Gastroesophageal sphincter (tissue), 4 donors: Measurements from ENCODE around the gene NOP53. TPM values are rescaled to one million over a fixed set of nuclear protein-coding genes. Genes with fewer than 3 reads are reported as not detected.
"Not testable (repeated sequence)": the region's sequence is repeated elsewhere in the genome, so short reads cannot be mapped to it uniquely, and the experiment has no call there.

Source experiments
- ATAC-seq: fragments of 150-250 bp; one replicate; pipeline ENCODE4 v1.9.1; 2016; ENCODE audit warnings: mild to moderate bottlenecking, moderate library complexity
- H3K27ac ChIP-seq, 4 donors: fragments of 200-600 bp; sonication (generic) in 3 of 4; 1 replicate in 3 of 4; 2 replicates in 1 of 4; pipeline ENCODE4 v1.5.1; 2016 to 2019
- H3K27me3 ChIP-seq: fragments of 200-600 bp; sonication (generic); one replicate; pipeline ENCODE4 v1.5.1; 2019
- H3K36me3 ChIP-seq, 2 donors: fragments of 200-600 bp; sonication (generic); one replicate each; pipeline ENCODE4 v1.5.1; 2019; ENCODE audit warnings: control low read depth in 1 of 2
- H3K4me1 ChIP-seq, 3 donors: fragments of 200-600 bp; sonication (generic); 1 replicate in 2 of 3; 2 replicates in 1 of 3; pipeline ENCODE4 v1.5.1; 2016 to 2019; ENCODE audit warnings: control low read depth in 2 of 3
- H3K4me3 ChIP-seq, 2 donors: fragments of 200-600 bp; sonication (generic); one replicate each; pipeline ENCODE4 v1.5.1; 2019; ENCODE audit warnings: mild to moderate bottlenecking in 1 of 2, moderate library complexity in 1 of 2
- H3K9me3 ChIP-seq, 3 donors: fragments of 200-600 bp; sonication (generic); one replicate each; pipeline ENCODE4 v1.5.1; 2017 to 2019; ENCODE audit warnings: control low read depth in 2 of 3
- CTCF ChIP-seq, 4 experiments: fragments of 200-600 bp in 2 of 4; fragments of 450-650 bp in 2 of 4; sonication (generic) in 1 of 4; IDR thresholded peaks; one replicate each; pipeline ENCODE4 v1.5.1; 2017 to 2019; ENCODE audit warnings: antibody characterized with exemption in 4 of 4, mild to moderate bottlenecking in 2 of 4, moderate library complexity in 2 of 4
- EP300 ChIP-seq: sonication (generic); formaldehyde crosslinking; IDR thresholded peaks from one replicate; pipeline ENCODE4 v1.6.1; 2017; ENCODE audit warnings: antibody characterized with exemption, mild to moderate bottlenecking
- POLR2A ChIP-seq, 2 donors: fragments of 450-650 bp; IDR thresholded peaks; one replicate each; pipeline ENCODE4 v1.6.1; 2017; ENCODE audit warnings: antibody characterized with exemption in 2 of 2, mild to moderate bottlenecking in 2 of 2, moderate library complexity in 1 of 2
- POLR2AphosphoS5 ChIP-seq: sonication (generic); formaldehyde crosslinking; IDR thresholded peaks from one replicate; pipeline ENCODE4 v1.6.1; 2017; ENCODE audit warnings: antibody characterized with exemption
- WGBS, 2 donors: methylation state at CpG; one replicate each; pipeline ENCODE4 v1.1.5; 2018; ENCODE audit warnings: low coverage in 1 of 2; 5-methylcytosine and 5-hydroxymethylcytosine counted together
- total RNA-seq, 4 donors: library from RNA; depleted of rRNA; stranded (reverse); fragments of >200 nt; gene quantifications; one replicate each; pipeline ENCODE4 v1.1.0, GENCODE V29; 2016

Gene NOP53
- total RNA-seq, 4 donors from 2014 or later: 332 to 592 (median 362) TPM

- TF ChIP-seq POLR2AphosphoS5: peak; percentile 96
- TF ChIP-seq CTCF (IDR thresholded peaks at IDR 0.05): peak in 3 of 4 experiments; percentile 98 to 99 (median 99)
- no peak for TF ChIP-seq EP300
- peak; percentile 90 to 91 for TF ChIP-seq POLR2A (IDR thresholded peaks at IDR 0.05)
- ATAC-seq: peak; percentile 95
Measured at GRCh38 chr19:47713046-47714021, 32.0 kb upstream of the NOP53 start, which contains the start of gene EHD2. Gene EHD2 (plus strand): TSS chr19:47713422. CDS start chr19:47716613, 3,191 bp downstream.

DNA sequence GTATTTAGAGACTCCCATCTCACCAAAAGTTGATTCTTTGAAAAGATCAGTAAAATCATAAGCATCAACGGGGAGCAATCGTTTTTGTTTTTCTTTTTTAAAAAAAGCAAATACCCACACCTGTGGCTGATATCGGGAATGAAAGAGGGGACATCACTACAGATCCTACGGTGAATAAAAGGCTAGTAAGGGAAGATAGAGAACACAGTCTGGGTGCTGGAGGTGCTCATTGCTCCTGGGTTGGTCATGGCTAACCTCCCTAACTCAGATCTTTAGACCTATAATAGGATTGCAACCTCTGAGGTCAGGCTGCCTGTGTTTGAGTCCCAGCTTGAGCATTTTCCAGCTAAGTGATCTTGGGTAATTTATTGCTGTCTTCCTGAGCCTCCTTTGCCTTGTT lies 31.0 kb upstream of the NOP53 start:
- peak overlapping the region; percentile 71 to 97 (median 96) for H3K27ac ChIP-seq
- peaks cover 0 to 3% (median 0%) of the 10 kb centered on the region in 3 donors for H3K9me3 ChIP-seq
- TF ChIP-seq POLR2A (IDR thresholded peaks at IDR 0.05) (no peak), POLR2AphosphoS5 (no peak), EP300 (no peak), CTCF (IDR thresholded peaks at IDR 0.05) (no peak)
- H3K27me3 ChIP-seq: no peaks in the 10 kb centered on the region
- WGBS, 2 donors: 62 to 76% methylated on average over 4 of the region's 4 CpGs
- peaks cover 6 to 60% (median 39%) of the 10 kb centered on the region in 3 donors for H3K4me1 ChIP-seq
- H3K36me3 ChIP-seq: peaks cover 0 to 25% of the 10 kb centered on the region in 2 donors
- H3K4me3 ChIP-seq: peak overlapping the region; percentile 67 to 75
- no peak for ATAC-seq

More at GRCh38 chr19:47713046-47714021, 32.0 kb upstream of the NOP53 start, which contains the start of gene EHD2:
- WGBS, 2 donors: 5 to 12% methylated on average over 10 to 15 of the region's 52 CpGs
- no peaks in the 10 kb centered on the region for H3K27me3 ChIP-seq
- H3K4me1 ChIP-seq: peaks cover 5 to 50% (median 32%) of the 10 kb centered on the region in 3 donors
- peak within 1 kb of the TSS; percentile 67 to 75 for H3K4me3 ChIP-seq
- peaks cover 0 to 25% of the 10 kb centered on the region in 2 donors for H3K36me3 ChIP-seq
- H3K9me3 ChIP-seq: peaks cover 0 to 3% (median 0%) of the 10 kb centered on the region in 3 donors
- H3K27ac ChIP-seq: peak within 1 kb of the TSS; percentile 71 to 97 (median 96)

- not testable (repeated sequence) for H3K9me3 ChIP-seq, H3K27me3 ChIP-seq, ATAC-seq
- Histone ChIP-seq H3K36me3 (peaks cover 0 to 25% of the 10 kb centered on the region in 2 donors), H3K4me1 (peaks cover 6 to 65% (median 43%) of the 10 kb centered on the region in 3 donors), H3K27ac (peak overlapping the region in 3 of 4 donors; percentile 94 to 97 (median 97)), H3K4me3 (peak overlapping the region in 1 of 2 donors; percentile 75)
Measured at GRCh38 chr19:47714855-47715254, 30.5 kb upstream of the NOP53 start.

GRCh38 chr19:47716270-47716937 lies 28.9 kb upstream of the NOP53 start:
- TF ChIP-seq POLR2A (IDR thresholded peaks at IDR 0.05): no peak
- TF ChIP-seq CTCF (IDR thresholded peaks at IDR 0.05): no peak
- TF ChIP-seq POLR2AphosphoS5: no peak
- peaks cover 6 to 81% (median 55%) of the 10 kb centered on the region in 3 donors for H3K4me1 ChIP-seq
- H3K9me3 ChIP-seq: peaks cover 0 to 3% (median 0%) of the 10 kb centered on the region in 3 donors
- 80 to 90% methylated on average over 1 to 3 of the region's 32 CpGs for WGBS, 2 donors
- H3K27me3 ChIP-seq: no peaks in the 10 kb centered on the region
- peak overlapping the region in 3 of 4 donors; percentile 92 to 99 (median 97) for H3K27ac ChIP-seq
- H3K36me3 ChIP-seq: peaks cover 0 to 25% of the 10 kb centered on the region in 2 donors
- H3K4me3 ChIP-seq: peak overlapping the region in 1 of 2 donors; percentile 33
- no peak for ATAC-seq

DNA sequence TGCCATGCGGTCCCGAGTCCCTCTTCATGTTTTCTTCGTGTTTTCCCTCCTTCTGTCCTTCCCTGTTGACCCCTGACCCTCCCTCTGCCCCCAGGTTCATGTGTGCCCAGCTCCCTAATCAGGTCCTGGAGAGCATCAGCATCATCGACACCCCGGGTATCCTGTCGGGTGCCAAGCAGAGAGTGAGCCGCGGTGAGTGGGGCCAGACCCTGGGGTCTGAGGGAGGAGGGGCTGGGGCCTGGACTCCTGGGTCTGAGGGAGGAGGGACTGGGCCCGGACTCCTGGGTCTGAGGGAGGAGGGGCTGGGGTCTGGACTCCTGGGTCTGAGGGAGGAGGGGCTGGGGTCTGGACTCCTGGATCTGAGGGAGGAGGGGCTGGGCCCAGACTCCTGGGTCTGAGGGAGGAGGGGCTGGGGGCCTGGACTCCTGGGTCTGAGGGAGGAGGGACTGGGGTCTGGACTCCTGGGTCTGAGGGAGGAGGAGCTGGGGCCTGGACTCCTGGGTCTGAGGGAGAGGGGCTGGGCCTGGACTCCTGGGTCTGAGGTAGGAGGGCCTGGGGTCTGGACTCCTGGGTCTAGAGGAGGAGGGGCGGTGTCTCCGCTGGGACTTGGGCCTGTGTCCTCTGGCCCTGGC lies 26.8 kb upstream of the NOP53 start:
- WGBS, 2 donors: 17 to 28% methylated on average over 1 to 3 of the region's 11 CpGs
- ATAC-seq: not testable (repeated sequence)

More for the DNA sequence above, 26.8 kb upstream of the NOP53 start:
- peak overlapping the region; percentile 0 to 47 for H3K4me3 ChIP-seq
- peaks cover 6 to 97% (median 70%) of the 10 kb centered on the region in 3 donors for H3K4me1 ChIP-seq
- H3K36me3 ChIP-seq: peaks cover 0 to 30% of the 10 kb centered on the region in 2 donors
- not testable (repeated sequence) for H3K9me3 ChIP-seq, H3K27me3 ChIP-seq
- H3K27ac ChIP-seq: peak overlapping the region; percentile 68 to 99 (median 94)
